Cardiac muscle cell (in vitro differentiated cells and primary cell): ENCODE data around the gene BRD8. TPM values are rescaled to one million over a fixed set of nuclear protein-coding genes. Genes with fewer than 3 reads are reported as not detected.

Experiments
- DNase-seq, 2 donors: peaks; one replicate each; pipeline versions ENCODE4 v3.0.0 to v3.0.0-alpha.2; 2010 to 2017; ENCODE audit warnings: low read depth in 1 of 2, low spot score in 1 of 2
- H3K27ac ChIP-seq: fragments of 200-600 bp; sonication (generic); 2 replicates; pipeline ENCODE4 v1.5.1; 2016
- H3K27me3 ChIP-seq: fragments of 200-600 bp; sonication (generic); 2 replicates; pipeline ENCODE4 v1.6.0; 2016; ENCODE audit warnings: control low read depth
- H3K36me3 ChIP-seq: fragments of 200-600 bp; sonication (generic); 2 replicates; pipeline ENCODE4 v1.5.1; 2016; ENCODE audit warnings: control low read depth
- H3K4me1 ChIP-seq: fragments of 200-600 bp; sonication (generic); 2 replicates; pipeline ENCODE4 v1.8.1; 2017; ENCODE audit warnings: low read depth, mild to moderate bottlenecking, mixed run types
- H3K4me3 ChIP-seq: fragments of 200-600 bp; sonication (generic); 2 replicates; pipeline ENCODE4 v1.5.1; 2016; ENCODE audit warnings: mild to moderate bottlenecking
- H3K9me3 ChIP-seq: fragments of 200-600 bp; sonication (generic); 2 replicates; pipeline ENCODE4 v1.5.1; 2017; ENCODE audit warnings: low read depth, mild to moderate bottlenecking, control low read depth
- CTCF ChIP-seq: IDR thresholded peaks from 2 replicates; pipeline ENCODE4 v1.5.1; 2012; ENCODE audit warnings: low read depth, mild to moderate bottlenecking, low read length
- polyA plus RNA-seq: library from polyadenylated mRNA; unstranded; fragments of >200 nt; fragmentation: Nextera tagmentation; extraction: Ambion mirVana; gene quantifications from 2 replicates; pipeline ENCODE4 v1.2.1, GENCODE V29; 2016
- total RNA-seq: library from RNA; depleted of rRNA; stranded (reverse); fragments of >200 nt; gene quantifications from 2 replicates; pipeline ENCODE4 v1.2.3, GENCODE V29; 2016

BRD8 gene
- total and polyA plus RNA-seq, 2 experiments from 2014 or later, result 55.2 to 93.5 TPM

- Histone ChIP-seq H3K4me1 (no peaks in the 10 kb centered on the region), H3K4me3 (no peak overlapping the region), H3K36me3 (no peaks in the 10 kb centered on the region), H3K27me3 (no peaks in the 10 kb centered on the region), H3K9me3 (no peaks in the 10 kb centered on the region), H3K27ac (no peak overlapping the region)
- DNase-seq, result no peak
- no peak for TF ChIP-seq CTCF
Measured at GRCh38 chr5:138109463-138110265, 68.8 kb downstream of the BRD8 start.

- no peak for TF ChIP-seq CTCF
- DNase-seq, result no peak
- Histone ChIP-seq H3K27me3 (no peaks in the 10 kb centered on the region), H3K4me3 (no peak overlapping the region), H3K9me3 (no peaks in the 10 kb centered on the region), H3K36me3 (no peaks in the 10 kb centered on the region), H3K27ac (peak overlapping the region; percentile 15), H3K4me1 (no peaks in the 10 kb centered on the region)
Measured at GRCh38 chr5:138107213-138107612, 71.2 kb downstream of the BRD8 start.

GRCh38 chr5:138105709-138106108, 72.7 kb downstream of the BRD8 start:
- Histone ChIP-seq H3K27ac (no peak overlapping the region), H3K4me3 (no peak overlapping the region), H3K9me3 (no peaks in the 10 kb centered on the region), H3K36me3 (no peaks in the 10 kb centered on the region), H3K4me1 (no peaks in the 10 kb centered on the region), H3K27me3 (no peaks in the 10 kb centered on the region)
- no peak for DNase-seq
- TF ChIP-seq CTCF, result no peak

GRCh38 chr5:138103319-138103637, 75.2 kb downstream of the BRD8 start:
- Histone ChIP-seq H3K4me1 (no peaks in the 10 kb centered on the region), H3K36me3 (no peaks in the 10 kb centered on the region), H3K27ac (no peak overlapping the region), H3K27me3 (no peaks in the 10 kb centered on the region), H3K9me3 (no peaks in the 10 kb centered on the region), H3K4me3 (no peak overlapping the region)
- no peak for TF ChIP-seq CTCF
- DNase-seq, result no peak

- DNase-seq, result no peak
- Histone ChIP-seq H3K27ac (no peak overlapping the region), H3K27me3 (no peaks in the 10 kb centered on the region), H3K4me3 (no peak overlapping the region), H3K9me3 (no peaks in the 10 kb centered on the region), H3K4me1 (no peaks in the 10 kb centered on the region), H3K36me3 (no peaks in the 10 kb centered on the region)
- TF ChIP-seq CTCF, result no peak
Measured at GRCh38 chr5:138102454-138103318, 75.7 kb downstream of the BRD8 start.
